Measurements from ENCODE around the gene ARHGAP18. TPM values are rescaled to one million over a fixed set of nuclear protein-coding genes. Genes with fewer than 3 reads are reported as not detected.

The ARHGAP18 gene
- total RNA-seq, 1 donor from 2014 or later = 57.9 TPM

DNA sequence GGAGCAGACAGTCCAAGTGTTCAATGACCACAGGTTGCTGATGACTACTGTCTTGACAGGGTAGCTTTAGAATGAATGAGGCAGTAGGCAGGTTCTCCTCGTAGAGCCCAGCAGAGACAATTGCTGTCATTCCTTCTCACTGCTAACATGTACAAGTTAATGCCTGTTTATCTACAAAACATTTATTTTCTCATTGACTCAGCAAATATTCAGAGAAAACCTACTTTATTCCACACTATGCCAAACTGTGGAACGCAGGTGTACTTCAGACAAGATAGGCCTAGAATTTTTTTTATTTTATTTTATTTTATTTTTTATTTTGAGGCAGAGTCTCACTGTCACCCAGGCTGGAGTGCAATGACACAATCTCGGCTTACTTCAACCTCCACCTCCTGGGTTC, 50.8 kb downstream of the ARHGAP18 start:
- no peak overlapping the region for H3K27ac ChIP-seq

DNA sequence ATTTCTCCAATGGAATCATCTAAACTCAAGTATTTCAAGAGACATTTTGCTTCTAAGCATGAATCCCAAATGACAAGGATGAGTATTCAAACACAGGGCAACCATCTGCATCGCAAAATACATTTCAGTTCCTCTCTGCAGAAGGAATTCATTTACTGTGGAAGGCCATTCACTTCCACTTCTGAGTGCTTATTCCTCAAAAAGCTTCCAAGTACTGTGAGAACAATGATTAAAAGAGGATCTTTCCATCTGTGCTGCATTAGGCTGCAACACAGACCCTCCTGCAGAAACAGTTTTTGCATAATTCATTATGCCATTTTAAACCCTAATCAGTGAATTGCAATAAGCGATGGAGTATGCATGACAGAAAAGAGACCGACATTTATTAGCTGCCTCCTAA, 52.5 kb downstream of the ARHGAP18 start:
- no peaks in the 10 kb centered on the region for H3K36me3 ChIP-seq
- ATAC-seq (no peak), DNase-seq (no peak)
- peaks cover 45% of the 10 kb centered on the region for H3K4me1 ChIP-seq
- no peaks in the 10 kb centered on the region for H3K9me3 ChIP-seq
- H3K27ac ChIP-seq = no peak overlapping the region
- H3K27me3 ChIP-seq (ENCODE audit: low read depth) = no peaks in the 10 kb centered on the region
- TF ChIP-seq, protein P1, sequence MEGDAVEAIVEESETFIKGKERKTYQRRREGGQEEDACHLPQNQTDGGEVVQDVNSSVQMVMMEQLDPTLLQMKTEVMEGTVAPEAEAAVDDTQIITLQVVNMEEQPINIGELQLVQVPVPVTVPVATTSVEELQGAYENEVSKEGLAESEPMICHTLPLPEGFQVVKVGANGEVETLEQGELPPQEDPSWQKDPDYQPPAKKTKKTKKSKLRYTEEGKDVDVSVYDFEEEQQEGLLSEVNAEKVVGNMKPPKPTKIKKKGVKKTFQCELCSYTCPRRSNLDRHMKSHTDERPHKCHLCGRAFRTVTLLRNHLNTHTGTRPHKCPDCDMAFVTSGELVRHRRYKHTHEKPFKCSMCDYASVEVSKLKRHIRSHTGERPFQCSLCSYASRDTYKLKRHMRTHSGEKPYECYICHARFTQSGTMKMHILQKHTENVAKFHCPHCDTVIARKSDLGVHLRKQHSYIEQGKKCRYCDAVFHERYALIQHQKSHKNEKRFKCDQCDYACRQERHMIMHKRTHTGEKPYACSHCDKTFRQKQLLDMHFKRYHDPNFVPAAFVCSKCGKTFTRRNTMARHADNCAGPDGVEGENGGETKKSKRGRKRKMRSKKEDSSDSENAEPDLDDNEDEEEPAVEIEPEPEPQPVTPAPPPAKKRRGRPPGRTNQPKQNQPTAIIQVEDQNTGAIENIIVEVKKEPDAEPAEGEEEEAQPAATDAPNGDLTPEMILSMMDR (IDR thresholded peaks at IDR 0.05) = no peak
- H3K4me3 ChIP-seq = no peak overlapping the region
- intact Hi-C loops (cut with DNase I) = no loop called here

More for the DNA sequence above, 50.8 kb downstream of the ARHGAP18 start:
- intact Hi-C loops (cut with DNase I) = no loop called here
- H3K4me1 ChIP-seq = peaks cover 42% of the 10 kb centered on the region
- ATAC-seq (no peak), DNase-seq (no peak)
- no peaks in the 10 kb centered on the region for H3K9me3 ChIP-seq
- no peaks in the 10 kb centered on the region for H3K36me3 ChIP-seq
- no peaks in the 10 kb centered on the region for H3K27me3 ChIP-seq (ENCODE audit: low read depth)
- TF ChIP-seq, protein P1 (IDR thresholded peaks at IDR 0.05) = no peak
- H3K4me3 ChIP-seq = no peak overlapping the region

DNA sequence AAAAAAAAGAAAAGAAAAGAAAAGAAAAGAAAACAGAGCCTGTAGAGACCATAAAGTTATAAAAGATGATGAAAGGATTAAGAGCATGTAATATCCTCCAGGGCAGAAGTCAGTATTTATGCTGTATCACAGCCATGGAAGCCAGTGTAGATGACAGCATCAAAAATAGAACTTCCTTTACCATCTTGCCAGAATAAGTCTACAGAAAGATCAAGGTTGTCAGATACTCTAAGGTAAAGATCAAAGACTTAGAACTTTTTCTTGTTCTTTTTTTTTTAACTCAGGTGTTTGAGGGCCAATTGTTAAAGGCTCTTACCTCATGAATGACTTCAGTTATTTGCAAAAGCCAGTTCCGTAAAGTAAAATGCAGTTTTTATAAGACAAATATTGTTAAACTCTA, 54.6 kb downstream of the ARHGAP18 start:
- no peaks in the 10 kb centered on the region for H3K27me3 ChIP-seq (ENCODE audit: low read depth)
- H3K27ac ChIP-seq = no peak overlapping the region
- intact Hi-C loops (cut with DNase I) = no loop called here
- no peaks in the 10 kb centered on the region for H3K9me3 ChIP-seq
- H3K4me3 ChIP-seq = no peak overlapping the region
- peaks cover 56% of the 10 kb centered on the region for H3K4me1 ChIP-seq
- no peaks in the 10 kb centered on the region for H3K36me3 ChIP-seq
- no peak for ATAC-seq
- TF ChIP-seq, protein P1 (IDR thresholded peaks at IDR 0.05) = no peak
- no peak for DNase-seq

DNA sequence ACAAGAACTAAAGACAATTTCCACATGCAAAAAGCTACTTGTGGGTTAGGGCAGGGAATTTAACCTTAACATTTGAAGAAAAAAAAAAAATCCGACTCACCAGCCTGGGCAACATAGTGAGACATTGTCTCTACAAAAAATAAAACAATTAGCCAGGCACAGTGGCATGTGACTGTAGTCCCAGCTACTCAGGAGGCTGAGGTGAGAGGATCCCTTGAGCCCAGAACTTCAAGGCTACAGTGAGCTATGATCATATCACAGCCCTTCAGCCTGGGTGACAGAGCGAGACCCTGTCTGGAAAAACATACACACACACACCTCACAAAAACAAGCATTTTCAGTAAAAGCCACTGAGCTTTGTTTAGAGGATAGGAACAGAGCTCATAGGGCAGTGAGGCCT, 56.2 kb downstream of the ARHGAP18 start:
- ATAC-seq (no peak), DNase-seq (no peak)
- no peaks in the 10 kb centered on the region for H3K9me3 ChIP-seq
- no peak overlapping the region for H3K27ac ChIP-seq
- intact Hi-C loops (cut with DNase I) = no loop called here
- H3K4me1 ChIP-seq = peaks cover 51% of the 10 kb centered on the region
- TF ChIP-seq, protein P1 (IDR thresholded peaks at IDR 0.05) = no peak
- H3K36me3 ChIP-seq = no peaks in the 10 kb centered on the region
- no peak overlapping the region for H3K4me3 ChIP-seq
- no peaks in the 10 kb centered on the region for H3K27me3 ChIP-seq (ENCODE audit: low read depth)

DNA sequence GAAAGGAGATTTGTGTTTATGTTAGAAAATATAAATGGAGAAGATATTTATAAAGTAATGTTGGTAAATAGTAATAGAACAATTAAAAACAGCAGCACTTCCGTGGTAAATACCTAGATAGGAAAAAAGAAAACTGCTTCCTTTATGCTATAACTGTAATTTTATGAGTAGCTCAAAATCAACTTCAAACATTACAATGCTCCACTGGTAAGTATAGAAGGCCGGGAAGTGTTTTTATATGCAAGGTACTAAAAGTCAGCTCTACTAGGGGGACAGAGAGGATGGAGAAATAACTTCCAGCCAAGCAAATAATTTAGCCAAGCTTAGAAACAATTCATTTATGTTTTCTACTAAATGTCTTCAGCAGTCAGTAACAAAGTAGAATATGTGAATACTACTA, 56.7 kb downstream of the ARHGAP18 start:
- no peaks in the 10 kb centered on the region for H3K36me3 ChIP-seq
- intact Hi-C loops (cut with DNase I) = no loop called here
- H3K27ac ChIP-seq = no peak overlapping the region
- ATAC-seq = no peak
- no peaks in the 10 kb centered on the region for H3K27me3 ChIP-seq (ENCODE audit: low read depth)
- H3K4me3 ChIP-seq = no peak overlapping the region
- TF ChIP-seq, protein P1 (IDR thresholded peaks at IDR 0.05) = no peak
- peaks cover 51% of the 10 kb centered on the region for H3K4me1 ChIP-seq
- H3K9me3 ChIP-seq = no peaks in the 10 kb centered on the region
- DNase-seq = no peak

DNA sequence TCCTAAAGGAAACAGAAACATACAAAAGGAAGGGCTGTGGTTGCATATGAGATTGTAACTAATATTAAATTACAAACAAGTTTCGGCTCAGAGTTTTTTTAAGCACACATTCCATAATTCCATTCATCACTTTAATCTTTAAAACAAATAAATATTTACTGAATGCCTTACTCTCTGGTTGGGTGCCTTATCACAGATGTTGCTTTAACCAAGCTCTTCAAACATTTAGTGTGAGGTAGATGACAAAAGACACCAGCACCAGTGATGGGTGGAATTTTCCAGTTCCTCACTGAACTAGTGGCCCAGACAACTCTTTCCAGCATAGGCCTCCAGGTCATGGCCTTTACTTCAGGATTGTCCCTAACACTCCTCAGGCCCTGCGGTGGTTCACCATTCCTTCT, 58.7 kb downstream of the ARHGAP18 start:
- intact Hi-C loops (cut with DNase I) = no loop called here
- DNase-seq (no peak), ATAC-seq (no peak)
- TF ChIP-seq, protein P1 (IDR thresholded peaks at IDR 0.05) = no peak
- H3K27me3 ChIP-seq (ENCODE audit: low read depth) = no peaks in the 10 kb centered on the region
- H3K36me3 ChIP-seq = no peaks in the 10 kb centered on the region
- no peak overlapping the region for H3K4me3 ChIP-seq
- H3K4me1 ChIP-seq = peaks cover 48% of the 10 kb centered on the region
- H3K27ac ChIP-seq = peak overlapping the region; percentile 39
- no peaks in the 10 kb centered on the region for H3K9me3 ChIP-seq
